CD4-positive, alpha-beta memory T cell (primary cell): ENCODE results near the gene RFTN2. TPM values are rescaled to one million over a fixed set of nuclear protein-coding genes. Genes with fewer than 3 reads are reported as not detected.
A peak's percentile ranks its signal among the peaks of the same experiment; 100 is the strongest.
"Not testable (repeated sequence)": the region's sequence is repeated elsewhere in the genome, so short reads cannot be mapped to it uniquely, and the experiment has no call there.

Experiments
- CTCF ChIA-PET: fragments of 350-600 bp; sonication (Branson Sonifier 250); formaldehyde crosslinking; loops from one replicate; lab custom pipeline; 2021; ENCODE audit warnings: inconsistent platforms; ENCODE audit not compliant: partially characterized antibody; lab: Charles Lee
- POLR2A ChIA-PET: fragments of 350-600 bp; sonication (Branson Sonifier 250); formaldehyde crosslinking; loops from one replicate; lab custom pipeline; 2021; ENCODE audit not compliant: partially characterized antibody; lab: Charles Lee
- DNase-seq, 5 donors: peaks; one replicate each; pipeline versions ENCODE4 v3.0.0 to v3.0.0-alpha.2; 2020 to 2022; ENCODE audit warnings: mixed read lengths in 1 of 5
- H3K27ac ChIP-seq: one replicate; pipeline ENCODE4 v1.7.0; 2013; ENCODE audit warnings: low read depth, low read length
- H3K27me3 ChIP-seq: 2 replicates; pipeline ENCODE4 v1.7.0; 2013; ENCODE audit warnings: mild to moderate bottlenecking, low read length, moderate library complexity; ENCODE audit not compliant: insufficient read depth
- H3K36me3 ChIP-seq: 2 replicates; pipeline ENCODE4 v1.7.0; 2013; ENCODE audit warnings: mild to moderate bottlenecking, low read length, moderate library complexity; ENCODE audit not compliant: insufficient read depth
- H3K4me1 ChIP-seq: 2 replicates; pipeline ENCODE4 v1.7.0; 2013; ENCODE audit warnings: mild to moderate bottlenecking, low read length, moderate library complexity; ENCODE audit not compliant: insufficient read depth
- H3K4me3 ChIP-seq, 2 donors: one replicate each; pipeline ENCODE4 v1.7.0; 2013; ENCODE audit warnings: low read length in 2 of 2, mild to moderate bottlenecking in 1 of 2
- H3K9me3 ChIP-seq, 2 donors: one replicate each; pipeline ENCODE4 v1.7.0; 2013; ENCODE audit warnings: low read length in 2 of 2, control low read depth in 1 of 2; ENCODE audit not compliant: control insufficient read depth in 1 of 2
- H3K27ac Mint-ChIP-seq, 7 donors: one replicate each; pipeline ENCODE4 v1.8.0; 2020 to 2021; ENCODE audit warnings: mixed read lengths in 7 of 7, mild to moderate bottlenecking in 6 of 7, inconsistent platforms in 3 of 7, moderate library complexity in 3 of 7
- H3K27me3 Mint-ChIP-seq, 2 donors: one replicate each; pipeline ENCODE4 v1.8.0; 2020 to 2021; ENCODE audit warnings: mixed read lengths in 2 of 2
- H3K36me3 Mint-ChIP-seq, 2 donors: one replicate each; pipeline ENCODE4 v1.8.0; 2020 to 2021; ENCODE audit warnings: mixed read lengths in 2 of 2, inconsistent platforms in 1 of 2, mild to moderate bottlenecking in 1 of 2
- H3K4me1 Mint-ChIP-seq, 4 donors: one replicate each; pipeline ENCODE4 v1.8.0; 2020 to 2021; ENCODE audit warnings: mixed read lengths in 4 of 4, mild to moderate bottlenecking in 1 of 4
- H3K4me3 Mint-ChIP-seq, 8 donors: one replicate each; pipeline ENCODE4 v1.8.0; 2020 to 2021; ENCODE audit warnings: mixed read lengths in 8 of 8, mild to moderate bottlenecking in 7 of 8, moderate library complexity in 6 of 8, inconsistent platforms in 3 of 8
- H3K9me3 Mint-ChIP-seq, 8 donors: one replicate each; pipeline ENCODE4 v1.8.0; 2020 to 2021; ENCODE audit warnings: mixed read lengths in 8 of 8, mild to moderate bottlenecking in 5 of 8, inconsistent platforms in 3 of 8, moderate library complexity in 1 of 8
- intact Hi-C: fragments of 100-400 bp; cut with micrococcal nuclease; formaldehyde crosslinking; loops from one replicate; pipeline ENCODE4 v1.15.1; 2023
- polyA plus RNA-seq, 2 donors: library from polyadenylated mRNA; unstranded; fragments of 300-500 nt; fragmentation: Illumina TruSeq; gene quantifications; one replicate each; pipeline ENCODE4 v1.2.3, GENCODE V29; 2021
- total RNA-seq, 2 experiments: library from RNA; stranded (reverse); gene quantifications; one replicate each; pipeline ENCODE4 v1.2.3, GENCODE V29; 2021

The RFTN2 gene
- total RNA-seq: not detected
- polyA plus RNA-seq: under 1 TPM in 1 of 2 donors, not detected in 1; 0.37 TPM

- peaks cover 4 to 25% of the 10 kb centered on the region in 2 donors for H3K27me3 Mint-ChIP-seq
- no peaks in the 10 kb centered on the region for H3K9me3 Mint-ChIP-seq
- Histone ChIP-seq H3K4me1 (no peaks in the 10 kb centered on the region), H3K9me3 (no peaks in the 10 kb centered on the region), H3K27ac (no peak within 1 kb of the TSS), H3K4me3 (no peak within 1 kb of the TSS), H3K27me3 (no peaks in the 10 kb centered on the region), H3K36me3 (no peaks in the 10 kb centered on the region)
- no peak within 1 kb of the TSS for H3K27ac Mint-ChIP-seq
- intact Hi-C loops: no loop called here
- no peaks in the 10 kb centered on the region for H3K4me1 Mint-ChIP-seq
- DNase-seq: no peak
- peaks cover 0 to 5% of the 10 kb centered on the region in 2 donors for H3K36me3 Mint-ChIP-seq
- POLR2A ChIA-PET: no interaction called here
- H3K4me3 Mint-ChIP-seq: no peak within 1 kb of the TSS
- CTCF ChIA-PET: no interaction called here
Observed at GRCh38 chr2:197675246-197675645, at the start of gene RFTN2. TSS of gene RFTN2 (minus strand) at chr2:197675587. CDS start at chr2:197675458, 129 bp downstream.

GRCh38 chr2:197717863-197718262 lies 42.5 kb upstream of the RFTN2 start:
- CTCF ChIA-PET: interaction anchor here (0.7 kb wide), 1 partner anchor 11 kb away, joined by 3 read pairs; no protein-coding TSS in a partner anchor
- H3K36me3 Mint-ChIP-seq: peaks cover 7 to 14% of the 10 kb centered on the region in 2 donors
- POLR2A ChIA-PET: no interaction called here

GRCh38 chr2:197713271-197713670 lies 37.9 kb upstream of the RFTN2 start:
- Histone ChIP-seq H3K27me3 (no peaks in the 10 kb centered on the region), H3K36me3 (no peaks in the 10 kb centered on the region), H3K27ac (no peak overlapping the region), H3K4me3 (no peak overlapping the region), H3K4me1 (peaks cover 23% of the 10 kb centered on the region), H3K9me3 (no peaks in the 10 kb centered on the region)
- no peak for DNase-seq
- Mint-ChIP-seq H3K4me3 (no peak overlapping the region), H3K36me3 (peaks cover 28 to 33% of the 10 kb centered on the region in 2 donors), H3K4me1 (peaks cover 14 to 27% (median 22%) of the 10 kb centered on the region in 4 donors), H3K27me3 (no peaks in the 10 kb centered on the region), H3K27ac (no peak overlapping the region), H3K9me3 (no peaks in the 10 kb centered on the region)
- POLR2A ChIA-PET: no interaction called here
- intact Hi-C loops: no loop called here
- CTCF ChIA-PET: no interaction called here

More at GRCh38 chr2:197717863-197718262, 42.5 kb upstream of the RFTN2 start:
- Histone ChIP-seq H3K4me3 (no peak overlapping the region), H3K4me1 (peaks cover 4% of the 10 kb centered on the region), H3K36me3 (no peaks in the 10 kb centered on the region), H3K9me3 (no peaks in the 10 kb centered on the region), H3K27ac (no peak overlapping the region), H3K27me3 (no peaks in the 10 kb centered on the region)
- intact Hi-C loops: no loop called here
- Mint-ChIP-seq H3K9me3 (no peaks in the 10 kb centered on the region), H3K4me3 (no peak overlapping the region), H3K27ac (no peak overlapping the region), H3K4me1 (peaks cover 0 to 6% (median 4%) of the 10 kb centered on the region in 4 donors), H3K27me3 (no peaks in the 10 kb centered on the region)
- DNase-seq: no peak

GRCh38 chr2:197711578-197711977 lies 36.2 kb upstream of the RFTN2 start:
- no peak for DNase-seq
- H3K4me3 Mint-ChIP-seq: no peak overlapping the region
- no peak overlapping the region for H3K4me3 ChIP-seq
- H3K9me3 ChIP-seq: no peaks in the 10 kb centered on the region
- peaks cover 38% of the 10 kb centered on the region for H3K4me1 ChIP-seq
- H3K36me3 Mint-ChIP-seq: peaks cover 28 to 33% of the 10 kb centered on the region in 2 donors
- H3K4me1 Mint-ChIP-seq: peaks cover 23 to 41% (median 34%) of the 10 kb centered on the region in 4 donors
- H3K9me3 Mint-ChIP-seq: no peaks in the 10 kb centered on the region
- H3K27me3 ChIP-seq: no peaks in the 10 kb centered on the region
- no peaks in the 10 kb centered on the region for H3K36me3 ChIP-seq
- no peak overlapping the region for H3K27ac Mint-ChIP-seq
- intact Hi-C loops: no loop called here
- CTCF ChIA-PET: interaction anchor here (1.1 to 1.4 kb wide), 2 partner anchors 17 to 598 kb away, joined by 3 to 4 read pairs; no protein-coding TSS in a partner anchor
- no peak overlapping the region for H3K27ac ChIP-seq
- POLR2A ChIA-PET: no interaction called here
- H3K27me3 Mint-ChIP-seq: no peaks in the 10 kb centered on the region

- Mint-ChIP-seq H3K4me3 (no peak overlapping the region), H3K27ac (peak overlapping the region in 1 of 7 donors; percentile 47), H3K4me1 (peaks cover 25 to 48% (median 41%) of the 10 kb centered on the region in 4 donors), H3K9me3 (no peaks in the 10 kb centered on the region), H3K36me3 (peaks cover 27 to 29% of the 10 kb centered on the region in 2 donors), H3K27me3 (no peaks in the 10 kb centered on the region)
- H3K4me1 ChIP-seq: peaks cover 46% of the 10 kb centered on the region
- H3K4me3 ChIP-seq: no peak overlapping the region
- POLR2A ChIA-PET: no interaction called here
- intact Hi-C loops: no loop called here
- DNase-seq: no peak
- H3K27me3 ChIP-seq: no peaks in the 10 kb centered on the region
- H3K36me3 ChIP-seq: no peaks in the 10 kb centered on the region
- CTCF ChIA-PET: no interaction called here
- no peaks in the 10 kb centered on the region for H3K9me3 ChIP-seq
- no peak overlapping the region for H3K27ac ChIP-seq
Observed at GRCh38 chr2:197710424-197711042, 35.1 kb upstream of the RFTN2 start.

GRCh38 chr2:197709140-197709539 lies 33.8 kb upstream of the RFTN2 start:
- H3K9me3 ChIP-seq, H3K36me3 ChIP-seq, H3K27ac ChIP-seq, POLR2A ChIA-PET, H3K4me3 ChIP-seq, H3K9me3 Mint-ChIP-seq, intact Hi-C loops, H3K27me3 Mint-ChIP-seq, DNase-seq, H3K27me3 ChIP-seq: not testable (repeated sequence)
- peaks cover 53% of the 10 kb centered on the region for H3K4me1 ChIP-seq
- CTCF ChIA-PET: interaction anchor here (1.1 kb wide), 1 partner anchor 74 kb away, joined by 3 read pairs; no protein-coding TSS in a partner anchor
- H3K4me3 Mint-ChIP-seq: peak overlapping the region in 4 of 8 donors; percentile 9 to 41 (median 28)
- H3K36me3 Mint-ChIP-seq: peaks cover 26% of the 10 kb centered on the region in 2 donors
- H3K27ac Mint-ChIP-seq: peak overlapping the region in 2 of 7 donors; percentile 39 to 68
- peaks cover 28 to 55% (median 45%) of the 10 kb centered on the region in 4 donors for H3K4me1 Mint-ChIP-seq

- Histone ChIP-seq H3K4me3 (no peak overlapping the region), H3K9me3 (no peaks in the 10 kb centered on the region), H3K27ac (no peak overlapping the region), H3K27me3 (no peaks in the 10 kb centered on the region), H3K36me3 (no peaks in the 10 kb centered on the region), H3K4me1 (peaks cover 57% of the 10 kb centered on the region)
- intact Hi-C loops: no loop called here
- DNase-seq: no peak
- POLR2A ChIA-PET: no interaction called here
- Mint-ChIP-seq H3K9me3 (no peaks in the 10 kb centered on the region), H3K27ac (peak overlapping the region in 1 of 7 donors; percentile 19), H3K27me3 (no peaks in the 10 kb centered on the region), H3K36me3 (peaks cover 23 to 26% of the 10 kb centered on the region in 2 donors), H3K4me3 (peak overlapping the region in 5 of 8 donors; percentile 25 to 66 (median 35)), H3K4me1 (peaks cover 27 to 55% (median 44%) of the 10 kb centered on the region in 4 donors)
- CTCF ChIA-PET: interaction anchor here (0.7 to 2.1 kb wide), 4 partner anchors 8 to 75 kb away, joined by 3 to 11 read pairs (median 3); no protein-coding TSS in a partner anchor
Observed at GRCh38 chr2:197708331-197708730, 32.9 kb upstream of the RFTN2 start.
